HFF-Myc (cell line): ENCODE data around the gene PYCARD.

Source experiments
- DNase-seq: peaks from one replicate; pipeline ENCODE4 v3.0.0-alpha.2; 2011; ENCODE audit warnings: low read depth; ENCODE audit errors: extremely low read depth
- H3K4me3 ChIP-seq: replicated peaks from 2 replicates; pipeline ENCODE4 v1.5.1; 2011; ENCODE audit warnings: low read depth, mild to moderate bottlenecking, control low read depth, low read length
- CTCF ChIP-seq: IDR thresholded peaks from 2 replicates; pipeline ENCODE4 v1.5.1; 2012; ENCODE audit warnings: mild to moderate bottlenecking, low read depth, low read length, control low read depth; ENCODE audit errors: missing control alignments

The PYCARD gene

DNA sequence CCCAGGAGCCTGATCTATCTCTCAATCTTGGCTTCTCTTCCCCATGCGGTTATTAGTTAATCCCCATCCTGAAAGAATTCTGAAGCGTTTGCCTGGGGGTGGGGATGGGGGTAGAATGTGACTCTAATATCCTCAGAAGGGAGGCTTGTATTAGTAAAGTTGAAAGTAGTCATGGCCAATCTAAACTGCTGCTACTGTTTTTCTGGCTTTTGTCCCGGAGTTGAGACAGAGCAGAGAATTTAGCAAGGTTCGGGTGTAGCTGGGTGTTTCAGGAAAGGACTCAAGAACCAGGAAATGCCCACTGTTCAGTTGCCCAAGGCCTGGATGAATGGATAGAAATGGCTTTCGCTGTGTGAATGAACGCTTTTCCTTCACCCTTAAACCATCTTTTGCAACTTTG is 39.6 kb upstream of the PYCARD start:
- DNase-seq = no peak
- no peak overlapping the region for H3K4me3 ChIP-seq
- TF ChIP-seq CTCF = no peak

DNA sequence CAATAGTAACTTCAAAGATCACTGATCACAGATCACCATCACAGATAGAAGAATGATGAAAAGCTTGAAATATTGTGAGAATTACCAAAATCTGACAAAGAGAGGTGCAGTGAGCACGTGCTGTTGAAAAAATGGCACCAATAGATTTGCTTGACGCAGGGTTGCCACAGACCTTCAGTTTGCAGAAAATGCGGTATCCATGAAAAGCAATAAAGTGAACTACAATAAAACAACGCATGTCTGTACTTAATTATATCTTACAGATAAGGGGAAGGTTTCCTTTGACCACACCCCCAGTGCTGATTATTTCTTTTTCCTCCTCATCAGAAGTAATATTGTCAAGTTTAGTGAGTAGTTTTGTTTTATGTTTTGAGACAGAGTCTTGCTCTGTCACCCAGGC is 35.5 kb upstream of the PYCARD start:
- H3K4me3 ChIP-seq = no peak overlapping the region
- DNase-seq = no peak
- no peak for TF ChIP-seq CTCF

DNA sequence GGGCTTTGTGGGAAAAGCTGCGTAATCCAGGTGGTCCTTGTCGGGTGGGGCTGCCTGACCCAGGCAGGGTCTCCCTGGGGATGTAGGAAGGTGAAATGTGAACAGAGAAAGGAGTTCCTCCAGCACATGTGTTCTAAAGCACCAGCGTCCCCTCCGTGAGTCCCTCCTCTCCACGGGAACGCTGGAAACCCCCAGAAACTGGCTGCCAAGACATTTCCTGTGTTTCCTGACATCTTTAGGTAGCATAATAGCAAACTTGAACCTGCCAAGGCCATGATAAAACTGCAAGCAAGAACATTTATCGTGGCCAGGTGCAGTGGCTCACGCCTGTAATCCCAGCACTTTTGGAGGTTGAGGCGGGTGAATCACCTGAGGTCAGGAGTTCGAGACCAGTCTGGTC is 26.9 kb upstream of the PYCARD start:
- H3K4me3 ChIP-seq = no peak overlapping the region
- DNase-seq = no peak
- no peak for TF ChIP-seq CTCF

GRCh38 chr16:31228206-31228605 is 25.6 kb upstream of the PYCARD start:
- DNase-seq = no peak
- no peak for TF ChIP-seq CTCF
- no peak overlapping the region for H3K4me3 ChIP-seq

DNA sequence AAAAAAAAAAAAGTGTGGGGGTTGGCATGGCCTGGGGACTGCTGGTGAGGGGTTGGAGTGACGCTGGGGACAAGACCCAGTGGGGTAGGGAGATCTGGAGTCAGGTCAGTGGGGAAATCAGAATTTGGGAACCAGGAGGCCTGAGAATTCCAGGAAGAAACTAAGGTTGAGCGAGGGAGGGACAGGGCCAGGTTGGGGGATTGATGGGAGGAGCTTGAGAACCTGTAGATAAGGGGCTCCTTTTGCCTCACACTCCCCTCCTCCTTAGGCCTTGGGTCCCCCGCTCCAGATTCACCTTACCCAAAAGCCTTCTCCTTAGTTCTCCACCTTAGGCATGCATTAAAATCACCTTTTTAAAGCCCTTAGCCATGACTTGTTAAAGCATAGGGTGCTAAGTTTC is 22.6 kb upstream of the PYCARD start:
- no peak overlapping the region for H3K4me3 ChIP-seq
- no peak for DNase-seq
- no peak for TF ChIP-seq CTCF

GRCh38 chr16:31224092-31224955 is 21.8 kb upstream of the PYCARD start:
- TF ChIP-seq CTCF = no peak
- DNase-seq = no peak
- no peak overlapping the region for H3K4me3 ChIP-seq

DNA sequence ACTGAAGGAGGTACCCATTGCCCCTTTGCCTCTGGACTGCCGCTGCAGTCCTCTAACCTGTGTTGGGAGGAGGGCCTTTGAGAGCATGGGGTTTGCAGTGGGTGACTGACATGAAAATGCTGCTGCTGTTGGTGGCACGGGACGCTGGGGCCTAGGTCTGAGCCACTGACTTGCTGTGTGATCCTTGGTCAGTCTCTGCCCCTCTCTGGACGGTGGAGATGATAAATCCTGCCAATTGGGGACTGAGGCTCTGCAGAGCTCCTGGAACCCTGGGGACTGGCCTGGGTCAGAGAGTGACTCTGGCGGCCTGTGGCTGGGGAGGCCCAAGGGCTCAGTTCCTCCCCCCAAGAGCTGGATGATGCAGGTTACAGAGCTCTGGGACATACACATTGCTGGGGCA is 20.5 kb upstream of the PYCARD start:
- no peak overlapping the region for H3K4me3 ChIP-seq
- DNase-seq = no peak
- TF ChIP-seq CTCF = no peak
